Endothelial cell of hepatic sinusoid (primary cell): ENCODE data around the gene BRCC3.

ENCODE experiments used
- in situ Hi-C: cut with HindIII; loops from 2 replicates; pipeline ENCODE4 v1.10.0; 2017; ENCODE audit warnings: low sequenced_read_pairs

The BRCC3 gene

GRCh38 chrX:155056877-155057792 lies 14.2 kb upstream of the BRCC3 start:
- in situ Hi-C loops = no loop called here

DNA sequence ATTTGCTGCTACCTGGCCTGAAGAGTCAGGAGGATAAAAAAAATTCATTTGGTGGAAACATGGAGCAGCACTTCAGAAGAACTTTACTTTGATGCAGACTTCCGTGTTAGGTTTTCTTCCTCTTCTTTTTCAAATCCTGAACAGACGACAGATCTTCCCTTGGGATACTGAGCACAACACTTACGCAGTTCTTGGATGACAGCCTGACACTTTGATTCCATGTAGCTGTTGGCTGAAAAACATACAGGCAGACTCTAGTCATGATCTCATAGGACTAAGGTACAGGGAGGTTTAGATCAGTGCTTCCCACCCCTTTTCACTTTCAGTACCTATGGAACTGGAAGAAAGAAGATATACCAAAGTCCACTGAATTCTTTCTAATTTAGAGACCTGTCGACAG lies 9.5 kb upstream of the BRCC3 start:
- in situ Hi-C loops = no loop called here

- in situ Hi-C loops = no loop called here
Measured at GRCh38 chrX:155065035-155065734, 6.1 kb upstream of the BRCC3 start.

- in situ Hi-C loops = no loop called here
Measured at GRCh38 chrX:155068165-155068564, 3.1 kb upstream of the BRCC3 start.

- in situ Hi-C loops = no loop called here
Measured at GRCh38 chrX:155069414-155069813, 1.9 kb upstream of the BRCC3 start.

- in situ Hi-C loops = no loop called here
Measured at GRCh38 chrX:155070038-155070437, 1.3 kb upstream of the BRCC3 start.

GRCh38 chrX:155070663-155070974 lies 689 bp upstream of the BRCC3 start:
- in situ Hi-C loops = no loop called here

DNA sequence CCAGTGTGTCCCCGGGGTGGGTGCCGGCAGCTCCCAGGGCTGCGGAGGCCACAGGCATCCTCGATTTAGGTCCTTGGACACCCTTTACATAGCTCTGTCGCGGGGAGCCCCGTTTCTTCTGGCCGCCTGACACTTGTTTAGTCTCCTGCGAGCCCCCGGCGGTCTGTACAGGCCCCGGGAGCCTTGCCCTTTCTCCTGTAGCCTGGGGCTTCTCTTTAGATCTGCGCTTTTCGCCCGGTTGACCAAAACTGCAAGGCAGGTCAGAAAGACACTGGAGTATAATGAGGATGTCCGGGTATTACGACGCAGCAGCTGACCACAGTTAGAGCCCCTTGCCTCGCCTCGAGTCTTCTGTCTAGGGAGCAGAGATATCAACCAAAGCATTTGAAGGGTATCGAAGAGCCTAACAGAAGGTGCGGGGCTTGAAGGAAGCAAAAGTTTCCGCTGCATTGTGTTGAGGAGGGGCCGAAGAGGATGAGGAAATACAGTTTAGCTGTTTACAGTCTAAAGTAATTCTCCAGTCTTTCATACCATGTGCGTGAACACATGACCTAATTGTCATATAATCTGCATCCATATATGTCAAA lies 479 bp downstream of the BRCC3 start:
- in situ Hi-C loops = no loop called here

DNA sequence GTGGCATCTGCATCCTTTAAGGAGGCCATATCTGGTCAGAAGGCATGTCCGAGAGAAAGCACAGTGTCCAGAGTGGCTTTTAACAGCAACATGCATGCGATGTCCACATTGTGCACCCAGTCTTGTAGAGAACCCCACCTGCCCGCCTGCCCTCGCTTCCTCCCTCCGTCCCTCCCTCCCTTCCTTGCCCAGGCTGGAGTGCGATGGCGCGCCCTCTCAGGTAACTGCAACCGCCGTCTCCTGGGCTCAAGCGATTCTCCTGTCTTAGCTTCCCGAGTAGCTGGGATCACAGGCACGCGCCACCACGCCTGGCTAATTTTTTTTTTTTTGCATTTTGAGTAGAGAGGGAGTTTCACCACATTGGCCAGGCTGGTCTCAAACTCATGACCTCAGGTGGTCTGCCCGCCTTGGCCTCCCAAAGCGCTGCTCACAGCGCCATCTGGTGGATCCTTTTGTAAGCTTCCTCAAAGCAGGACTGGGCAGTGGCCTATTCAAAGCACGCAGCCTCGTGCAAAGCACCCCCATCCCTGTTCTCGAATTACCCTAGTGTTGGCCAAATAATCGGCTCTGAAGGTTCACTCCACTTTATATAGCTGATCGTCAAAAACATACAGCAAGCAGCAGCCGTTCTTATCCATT lies 15.0 kb downstream of the BRCC3 start:
- in situ Hi-C loops = no loop called here

- in situ Hi-C loops = no loop called here
Measured at GRCh38 chrX:155086961-155087735, 15.8 kb downstream of the BRCC3 start.

DNA sequence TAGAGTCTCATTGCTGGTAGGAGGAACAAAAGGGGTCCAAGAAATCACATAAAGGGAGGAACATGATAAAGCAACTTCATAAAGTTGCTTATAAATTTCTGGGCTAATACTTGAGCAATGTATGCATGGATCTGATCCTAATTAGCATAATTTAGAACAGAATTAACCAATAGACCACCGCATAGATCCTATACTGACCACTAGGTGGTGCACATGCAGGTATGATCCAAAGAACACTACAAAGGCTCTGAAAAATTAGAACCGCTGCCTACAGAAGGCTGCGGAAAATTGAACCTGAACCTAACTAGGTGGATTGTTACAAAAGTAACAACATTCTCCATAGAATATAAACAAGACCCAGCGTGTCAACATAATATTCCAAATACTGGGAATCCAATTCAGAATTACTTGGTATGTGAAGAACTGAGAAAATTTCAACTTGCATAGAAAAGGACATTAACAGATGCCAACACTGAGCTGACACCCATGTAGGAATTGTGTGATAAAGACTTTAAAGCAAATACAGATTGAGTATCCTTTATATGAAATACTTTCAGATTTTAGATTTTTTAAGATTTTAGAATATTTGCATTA lies 23.3 kb downstream of the BRCC3 start:
- in situ Hi-C loops = no loop called here

GRCh38 chrX:155105919-155106318 lies 34.6 kb downstream of the BRCC3 start:
- in situ Hi-C loops = no loop called here

GRCh38 chrX:155108427-155108826 lies 37.1 kb downstream of the BRCC3 start:
- in situ Hi-C loops = no loop called here

DNA sequence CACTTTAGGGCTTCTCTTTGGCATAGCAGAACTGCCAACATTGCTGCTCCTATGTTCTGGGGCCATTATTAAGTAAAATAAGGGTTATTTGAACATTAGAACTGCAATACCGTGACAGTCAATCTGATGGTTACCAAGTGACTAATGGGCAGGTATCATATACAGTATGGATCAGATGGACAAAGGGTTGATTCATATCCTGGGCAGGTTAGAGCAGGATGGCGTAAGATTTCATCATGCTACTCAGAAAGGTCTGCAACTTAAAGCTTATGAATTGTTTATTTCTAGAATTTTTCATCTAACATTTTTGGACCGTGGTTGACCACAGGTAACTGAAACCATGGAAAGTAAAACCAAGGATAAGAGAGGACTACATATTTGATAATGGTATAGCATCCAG lies 40.9 kb downstream of the BRCC3 start:
- in situ Hi-C loops = no loop called here

DNA sequence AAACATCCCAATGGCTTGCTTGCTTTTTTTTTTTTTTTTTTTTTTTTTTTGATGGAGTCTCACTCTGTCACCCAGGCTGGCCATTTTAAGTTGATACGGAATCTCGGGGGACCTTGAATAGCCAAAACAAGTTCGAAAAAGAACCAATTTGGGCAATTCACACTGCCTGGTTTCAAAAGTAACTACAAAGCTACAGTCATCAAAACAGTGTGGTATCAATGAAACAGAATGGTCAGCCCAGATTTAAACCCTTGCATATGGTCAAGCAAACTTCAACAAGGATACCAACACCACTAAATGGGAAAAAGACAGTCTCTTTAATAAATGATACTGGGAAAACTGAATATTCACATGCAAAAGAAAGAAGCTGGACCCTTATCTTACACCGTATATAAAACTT lies 41.8 kb downstream of the BRCC3 start:
- in situ Hi-C loops = no loop called here

- in situ Hi-C loops = no loop called here
Measured at GRCh38 chrX:155115174-155115819, 44.0 kb downstream of the BRCC3 start.

DNA sequence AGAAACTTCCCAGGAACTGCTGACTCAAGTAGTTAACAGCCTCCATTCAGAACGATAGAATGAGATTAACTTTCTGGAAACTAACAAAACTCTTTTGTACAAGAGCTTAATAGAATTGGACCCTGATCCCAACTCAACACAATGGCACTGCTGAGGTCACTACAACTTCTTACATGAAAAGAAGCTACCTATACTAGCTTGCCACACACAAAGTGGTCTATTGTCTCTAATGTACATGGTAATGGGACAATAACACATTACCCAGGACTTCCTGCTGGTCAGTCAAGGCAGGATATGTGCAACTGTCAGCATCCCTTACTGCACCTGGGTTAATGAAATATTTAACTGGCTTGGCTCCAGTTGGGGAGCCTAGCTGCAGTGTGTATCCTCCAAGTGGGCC lies 56.2 kb downstream of the BRCC3 start:
- in situ Hi-C loops = no loop called here

DNA sequence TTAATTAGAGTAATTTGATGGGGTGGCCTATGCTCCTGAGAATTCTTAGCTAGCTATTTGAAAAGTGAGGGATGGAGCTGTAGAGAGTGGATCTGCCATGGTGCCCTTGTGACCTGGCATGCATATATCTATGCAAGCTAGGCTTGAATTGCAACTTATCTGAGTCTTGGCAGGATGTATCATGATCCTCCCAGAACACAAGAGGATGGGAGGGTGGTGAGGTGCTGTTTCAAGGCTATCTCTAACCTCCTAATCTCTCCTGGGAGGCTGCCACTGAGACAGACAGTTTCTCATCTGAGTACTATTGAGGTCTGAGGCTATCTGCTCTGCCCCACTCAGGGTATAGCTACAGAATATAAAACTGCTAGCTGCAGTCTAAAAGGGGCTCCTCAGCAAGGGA lies 56.6 kb downstream of the BRCC3 start:
- in situ Hi-C loops = no loop called here

DNA sequence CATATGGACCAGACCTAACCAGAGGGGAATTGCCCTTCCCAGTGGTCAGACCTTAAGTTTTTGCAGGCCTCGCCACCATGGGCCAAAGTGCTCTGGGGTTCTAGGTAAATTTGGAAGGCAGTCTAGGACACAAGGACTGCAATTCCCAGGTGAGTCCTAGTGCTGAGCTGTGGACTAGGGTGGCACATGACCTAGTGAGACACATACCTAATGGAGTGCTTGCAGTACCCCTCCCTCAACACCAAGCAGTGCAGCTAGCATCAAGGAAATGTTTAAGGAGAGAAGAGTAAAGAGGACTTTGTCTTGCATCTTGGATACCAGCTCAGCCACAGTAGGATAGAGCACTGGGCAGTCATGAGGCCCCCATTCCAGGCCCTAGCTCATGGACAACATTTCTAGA lies 60.8 kb downstream of the BRCC3 start:
- in situ Hi-C loops = no loop called here

GRCh38 chrX:155134255-155134654 lies 62.9 kb downstream of the BRCC3 start:
- in situ Hi-C loops = no loop called here
